ENCODE results near the gene INTS11.

The INTS11 gene

GRCh38 chr1:1321477-1321876 lies 3.0 kb downstream of the INTS11 start:
- TF ChIP-seq USF1 (IDR thresholded peaks at IDR 0.05) = no peak
- no peak for TF ChIP-seq RAD21 (IDR thresholded peaks at IDR 0.05; ENCODE audit: low read depth)
- no peak for TF ChIP-seq REST (IDR thresholded peaks at IDR 0.05; ENCODE audit: low read depth)
- no peak for TF ChIP-seq CEBPB (IDR thresholded peaks at IDR 0.05)
- no peak for TF ChIP-seq MAX (IDR thresholded peaks at IDR 0.05)
- no peak for TF ChIP-seq EGR1 (IDR thresholded peaks at IDR 0.05)
- TF ChIP-seq ZBTB7A (IDR thresholded peaks at IDR 0.05; ENCODE audit: low read depth) = no peak
- TF ChIP-seq EP300 (IDR thresholded peaks at IDR 0.05; ENCODE audit: borderline replicate concordance) = no peak
- TF ChIP-seq NFIC (IDR thresholded peaks at IDR 0.05) = no peak
- TF ChIP-seq FOXM1 (IDR thresholded peaks at IDR 0.05; ENCODE audit: borderline replicate concordance, low read depth) = no peak
- TF ChIP-seq YY1 (IDR thresholded peaks at IDR 0.05; ENCODE audit: low read depth) = no peak
- TF ChIP-seq TCF12 (IDR thresholded peaks at IDR 0.05; ENCODE audit: low read depth) = no peak
- TF ChIP-seq CREB1 (IDR thresholded peaks at IDR 0.05; ENCODE audit: low read depth) = no peak
- TF ChIP-seq TEAD4 (IDR thresholded peaks at IDR 0.05) = no peak

- TF ChIP-seq ZBTB7A (IDR thresholded peaks at IDR 0.05; ENCODE audit: low read depth) (0 out of 2 replicates have a peak, but pooled peaks have one; percentile 13), EGR1 (IDR thresholded peaks at IDR 0.05) (no peak)
Measured at GRCh38 chr1:1320666-1321448, 3.6 kb downstream of the INTS11 start.

GRCh38 chr1:1319646-1319941 lies 4.9 kb downstream of the INTS11 start:
- no peak for TF ChIP-seq CREB1 (IDR thresholded peaks at IDR 0.05; ENCODE audit: low read depth)
- TF ChIP-seq EP300 (IDR thresholded peaks at IDR 0.05; ENCODE audit: borderline replicate concordance) = no peak
- no peak for TF ChIP-seq RAD21 (IDR thresholded peaks at IDR 0.05; ENCODE audit: low read depth)
- no peak for TF ChIP-seq YY1 (IDR thresholded peaks at IDR 0.05; ENCODE audit: low read depth)
- no peak for TF ChIP-seq NFIC (IDR thresholded peaks at IDR 0.05)
- TF ChIP-seq ZBTB7A (IDR thresholded peaks at IDR 0.05; ENCODE audit: low read depth) = no peak
- no peak for TF ChIP-seq FOXM1 (IDR thresholded peaks at IDR 0.05; ENCODE audit: borderline replicate concordance, low read depth)
- TF ChIP-seq REST (IDR thresholded peaks at IDR 0.05; ENCODE audit: low read depth) = no peak
- TF ChIP-seq MAX (IDR thresholded peaks at IDR 0.05) = no peak

- TF ChIP-seq RAD21 (IDR thresholded peaks at IDR 0.05; ENCODE audit: low read depth) = no peak
- no peak for TF ChIP-seq TEAD4 (IDR thresholded peaks at IDR 0.05)
- no peak for TF ChIP-seq TCF12 (IDR thresholded peaks at IDR 0.05; ENCODE audit: low read depth)
- TF ChIP-seq USF1 (IDR thresholded peaks at IDR 0.05) = no peak
- TF ChIP-seq MAX (IDR thresholded peaks at IDR 0.05) = no peak
Measured at GRCh38 chr1:1318777-1319645, 5.4 kb downstream of the INTS11 start.

GRCh38 chr1:1318131-1318652 lies 6.3 kb downstream of the INTS11 start:
- TF ChIP-seq REST (IDR thresholded peaks at IDR 0.05; ENCODE audit: low read depth) = no peak
- no peak for TF ChIP-seq ZBTB7A (IDR thresholded peaks at IDR 0.05; ENCODE audit: low read depth)
- TF ChIP-seq TCF12 (IDR thresholded peaks at IDR 0.05; ENCODE audit: low read depth) = no peak; the same call in 1 of the 2 replicates
- TF ChIP-seq USF1 (IDR thresholded peaks at IDR 0.05) = no peak
- TF ChIP-seq YY1 (IDR thresholded peaks at IDR 0.05; ENCODE audit: low read depth) = no peak
- no peak for TF ChIP-seq EP300 (IDR thresholded peaks at IDR 0.05; ENCODE audit: borderline replicate concordance)
- TF ChIP-seq TEAD4 (IDR thresholded peaks at IDR 0.05) = peak; percentile 34; the same call in 1 of the 2 replicates
- TF ChIP-seq CREB1 (IDR thresholded peaks at IDR 0.05; ENCODE audit: low read depth) = no peak
- TF ChIP-seq FOXM1 (IDR thresholded peaks at IDR 0.05; ENCODE audit: borderline replicate concordance, low read depth) = no peak
- peak; percentile 78 for TF ChIP-seq NFIC (IDR thresholded peaks at IDR 0.05)
- no peak for TF ChIP-seq TAF1 (IDR thresholded peaks at IDR 0.05; ENCODE audit: low read depth)
- TF ChIP-seq CEBPB (IDR thresholded peaks at IDR 0.05) = no peak
- TF ChIP-seq MAX (IDR thresholded peaks at IDR 0.05) = peak; percentile 42; the same call in 1 of the 2 replicates
- TF ChIP-seq EGR1 (IDR thresholded peaks at IDR 0.05) = no peak
- TF ChIP-seq RAD21 (IDR thresholded peaks at IDR 0.05; ENCODE audit: low read depth) = no peak
